BJ (cell line): ENCODE measurements around the gene PCDHGA10. TPM values are rescaled to one million over a fixed set of nuclear protein-coding genes. Genes with fewer than 3 reads are reported as not detected.

Experiments used
- CTCF ChIA-PET: fragments of 350-600 bp; formaldehyde crosslinking; extraction: SDS; loops from one replicate; lab custom pipeline; 2021; ENCODE audit warnings: antibody characterized with exemption, inconsistent platforms; lab: Yijun Ruan, JAX
- POLR2A ChIA-PET: fragments of 300-600 bp; sonication (Branson Sonifier 250); formaldehyde crosslinking; extraction: SDS; loops from one replicate; lab custom pipeline; 2021; ENCODE audit warnings: antibody characterized with exemption; lab: Charles Lee
- DNase-seq: peaks from one replicate; pipeline ENCODE4 v3.0.0-alpha.2; 2011; ENCODE audit warnings: low read depth
- H3K27me3 ChIP-seq: 2 replicates; pipeline ENCODE4 v1.6.0; 2011; ENCODE audit warnings: low read length; ENCODE audit not compliant: control insufficient read depth, insufficient read depth
- H3K36me3 ChIP-seq: 2 replicates; pipeline ENCODE4 v1.5.1; 2011; ENCODE audit warnings: low read length; ENCODE audit not compliant: control insufficient read depth, insufficient read depth
- H3K4me3 ChIP-seq: 2 replicates; pipeline ENCODE4 v1.5.1; 2011; ENCODE audit warnings: low read depth, mild to moderate bottlenecking, control low read depth, low read length
- CTCF ChIP-seq: IDR thresholded peaks from 2 replicates; pipeline ENCODE4 v1.5.1; 2011; ENCODE audit warnings: low read depth, mild to moderate bottlenecking, control low read depth, inconsistent platforms, low read length, moderate library complexity; ENCODE audit not compliant: insufficient read depth
- polyA plus RNA-seq: library from polyadenylated mRNA; depleted of rRNA; stranded (reverse); fragments of >200 nt; gene quantifications from 2 replicates; pipeline ENCODE4 v1.2.3, GENCODE V29; 2011

Gene PCDHGA10
- polyA plus RNA-seq, 1 experiment, result 3.9 TPM

GRCh38 chr5:141420855-141421488 is 8.2 kb downstream of the PCDHGA10 start, which contains the start of gene PCDHGA11:
Gene PCDHGA11 (plus strand): TSS chr5:141421051. CDS start chr5:141421228, 177 bp downstream.
- peaks cover 3% of the 10 kb centered on the region; the same call in 1 of the 2 replicates for H3K36me3 ChIP-seq
- ChIA-PET POLR2A (no interaction called here), CTCF (interaction anchor here (0.7 to 7.6 kb wide), 32 partner anchors 8 to 212 kb away, joined by 3 to 112 read pairs (median 4); partner anchors contain the start of genes PCDHGA10, PCDHGA12, PCDHGA5 and PCDHGA8)
- H3K27me3 ChIP-seq, result no peaks in the 10 kb centered on the region
- peak within 1 kb of the TSS; percentile 47 for H3K4me3 ChIP-seq
- no peak for DNase-seq
- TF ChIP-seq CTCF, result peak; percentile 58

- H3K36me3 ChIP-seq, result peaks cover 3% of the 10 kb centered on the region; the same call in 1 of the 2 replicates
- ChIA-PET CTCF (interaction anchor here (0.7 to 7.6 kb wide), 30 partner anchors 9 to 145 kb away, joined by 3 to 112 read pairs (median 4); partner anchors contain the start of genes PCDHGA10, PCDHGA12, PCDHGA5 and PCDHGA8), POLR2A (no interaction called here)
- no peak for DNase-seq
- no peaks in the 10 kb centered on the region for H3K27me3 ChIP-seq
- no peak for TF ChIP-seq CTCF
- peak overlapping the region; percentile 47 for H3K4me3 ChIP-seq
Observed at GRCh38 chr5:141421489-141421855, 8.7 kb downstream of the PCDHGA10 start.

- DNase-seq, result no peak
- POLR2A ChIA-PET, result no interaction called here
- Histone ChIP-seq H3K36me3 (peaks cover 3% of the 10 kb centered on the region), H3K27me3 (no peaks in the 10 kb centered on the region), H3K4me3 (no peak overlapping the region)
- TF ChIP-seq CTCF, result no peak
- CTCF ChIA-PET, result interaction anchor here (0.6 to 7.6 kb wide), 3 partner anchors 102 to 136 kb away, joined by 3 to 112 read pairs (median 6); no protein-coding TSS in a partner anchor
Observed at GRCh38 chr5:141422742-141423291, 10.0 kb downstream of the PCDHGA10 start.

- no peaks in the 10 kb centered on the region for H3K27me3 ChIP-seq
- H3K4me3 ChIP-seq, result no peak overlapping the region
- CTCF ChIA-PET, result interaction anchor here (0.6 to 5.2 kb wide), 3 partner anchors 15 to 130 kb away, joined by 3 to 72 read pairs (median 4); no protein-coding TSS in a partner anchor
- no peak for DNase-seq
- H3K36me3 ChIP-seq, result no peaks in the 10 kb centered on the region; the same call in none of the 2 replicates
- no peak for TF ChIP-seq CTCF
- POLR2A ChIA-PET, result no interaction called here
Observed at GRCh38 chr5:141427783-141428426, 15.1 kb downstream of the PCDHGA10 start.
